Measurements from ENCODE around the gene OR13C2. TPM values are rescaled to one million over a fixed set of nuclear protein-coding genes. Genes with fewer than 3 reads are reported as not detected.

OR13C2 gene
- total RNA-seq, 1 experiment from 2014 or later, result not detected

DNA sequence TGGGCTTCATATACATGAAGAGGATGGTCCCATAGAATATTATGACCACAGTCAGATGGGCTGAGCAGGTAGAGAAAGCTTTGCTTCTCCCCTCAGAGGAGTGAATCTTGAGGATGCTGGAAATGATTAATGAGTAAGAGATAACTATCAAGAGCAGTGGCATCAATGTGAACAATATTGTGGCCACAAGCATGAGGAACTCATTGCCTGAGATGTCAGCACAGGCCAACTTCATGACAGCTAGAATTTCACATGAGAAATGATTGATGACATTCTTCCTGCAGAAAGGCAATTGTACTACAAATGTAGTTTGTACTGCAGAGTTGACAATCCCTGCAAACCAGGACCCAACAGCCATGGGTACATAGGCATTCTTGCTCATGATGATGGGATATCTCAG is 12.0 kb upstream of the OR13C2 start:
- no TSS peak for BruUV-seq (replicated peaks)
- Histone ChIP-seq H2AFZ (ENCODE audit: low read depth, low read length, poor library complexity, severe bottlenecking) (no peak overlapping the region), H3K36me3 (ENCODE audit: control insufficient read depth in 1 of 2, insufficient read depth in 2 of 2, low read length in 2 of 2) (no peaks in the 10 kb centered on the region), H3K4me3 (replicated peaks in 1 of 2; ENCODE audit: low read depth in 1 of 2, low read length in 2 of 2) (no peak overlapping the region), H4K20me1 (ENCODE audit: insufficient read depth) (no peaks in the 10 kb centered on the region), H3K79me2 (ENCODE audit: insufficient read depth, low read length) (no peaks in the 10 kb centered on the region), H3K4me2 (ENCODE audit: low read length) (no peak overlapping the region), H3K27ac (ENCODE audit: low read depth, low read length) (no peak overlapping the region), H3K9me2 (ENCODE audit: insufficient read depth) (no peaks in the 10 kb centered on the region), H3K9me3 (ENCODE audit: control insufficient read depth in 1 of 2, insufficient read depth in 1 of 2, low read depth in 1 of 2, low read length in 2 of 2) (no peaks in the 10 kb centered on the region), H3K4me1 (ENCODE audit: control insufficient read depth in 1 of 2, insufficient read depth in 2 of 2, low read length in 2 of 2) (no peaks in the 10 kb centered on the region), H3K9ac (ENCODE audit: low read length) (no peak overlapping the region), H3K27me3 (ENCODE audit: insufficient read depth, low read length) (no peaks in the 10 kb centered on the region)
- no peak for DNase-seq (ENCODE audit: low read depth, low spot score)
- ChIA-PET CTCF (no interaction called here), POLR2A (no interaction called here), RAD21 (ENCODE audit: low non-redundant PET in 1 of 2, low total read pairs in 2 of 2, uncharacterized antibody in 2 of 2, unreplicated experiment in 2 of 2) (no interaction called here)
- intact Hi-C loops (cut with micrococcal nuclease), result no loop called here
- TF ChIP-seq MAX (IDR thresholded peaks at IDR 0.05) (no peak), CEBPB (IDR thresholded peaks at IDR 0.05; ENCODE audit: low read depth) (no peak), FOSL1 (IDR thresholded peaks at IDR 0.05; ENCODE audit: low read depth) (no peak), REST (IDR thresholded peaks at IDR 0.05; ENCODE audit: low read depth) (no peak), EGR1 (IDR thresholded peaks at IDR 0.05; ENCODE audit: low read depth) (no peak), SIN3A (IDR thresholded peaks at IDR 0.05; ENCODE audit: low read depth) (no peak), YY1 (IDR thresholded peaks at IDR 0.05; ENCODE audit: extremely low read depth, insufficient replicate concordance, low read depth, low read length) (no peak)
- no peak for ATAC-seq

- ChIA-PET CTCF (no interaction called here), POLR2A (no interaction called here), RAD21 (ENCODE audit: low non-redundant PET in 1 of 2, low total read pairs in 2 of 2, uncharacterized antibody in 2 of 2, unreplicated experiment in 2 of 2) (no interaction called here)
- Histone ChIP-seq H3K79me2 (ENCODE audit: insufficient read depth, low read length) (no peaks in the 10 kb centered on the region), H4K20me1 (ENCODE audit: insufficient read depth) (no peaks in the 10 kb centered on the region), H2AFZ (ENCODE audit: low read depth, low read length, poor library complexity, severe bottlenecking) (no peak overlapping the region), H3K9me2 (ENCODE audit: insufficient read depth) (no peaks in the 10 kb centered on the region), H3K9me3 (ENCODE audit: control insufficient read depth in 1 of 2, insufficient read depth in 1 of 2, low read depth in 1 of 2, low read length in 2 of 2) (no peaks in the 10 kb centered on the region), H3K9ac (ENCODE audit: low read length) (no peak overlapping the region), H3K36me3 (ENCODE audit: control insufficient read depth in 1 of 2, insufficient read depth in 2 of 2, low read length in 2 of 2) (no peaks in the 10 kb centered on the region), H3K4me2 (ENCODE audit: low read length) (no peak overlapping the region), H3K27ac (ENCODE audit: low read depth, low read length) (no peak overlapping the region), H3K4me3 (replicated peaks in 1 of 2; ENCODE audit: low read depth in 1 of 2, low read length in 2 of 2) (no peak overlapping the region), H3K4me1 (ENCODE audit: control insufficient read depth in 1 of 2, insufficient read depth in 2 of 2, low read length in 2 of 2) (no peaks in the 10 kb centered on the region), H3K27me3 (ENCODE audit: insufficient read depth, low read length) (no peaks in the 10 kb centered on the region)
- TF ChIP-seq CEBPB (IDR thresholded peaks at IDR 0.05; ENCODE audit: low read depth), result no peak
- no peak for TF ChIP-seq CBX3 (IDR thresholded peaks at IDR 0.05; ENCODE audit: low read depth)
- TF ChIP-seq POLR2AphosphoS5 (IDR thresholded peaks at IDR 0.05; ENCODE audit: low read depth, low read length), result no peak
- TF ChIP-seq SIN3A (IDR thresholded peaks at IDR 0.05; ENCODE audit: low read depth), result no peak
- no peak for TF ChIP-seq YY1 (IDR thresholded peaks at IDR 0.05; ENCODE audit: extremely low read depth, insufficient replicate concordance, low read depth, low read length)
- intact Hi-C loops (cut with micrococcal nuclease), result no loop called here
- no TSS peak for BruUV-seq (replicated peaks)
- no peak for DNase-seq (ENCODE audit: low read depth, low spot score)
- ATAC-seq, result no peak
Measured at GRCh38 chr9:104611213-104611612, 5.8 kb upstream of the OR13C2 start.

Data from HCT116 (cell line).